Sigmoid colon (tissue), 7 donors: ENCODE measurements around the gene EIF4G3. TPM values are rescaled to one million over a fixed set of nuclear protein-coding genes. Genes with fewer than 3 reads are reported as not detected.
"Not testable (repeated sequence)": the region's sequence is repeated elsewhere in the genome, so short reads cannot be mapped to it uniquely, and the experiment has no call there.

Experiments used
- DNase-seq: peaks from one replicate; pipeline ENCODE4 v3.0.0-alpha.2; 2019
- H3K27ac ChIP-seq, 4 donors: fragments of 200-600 bp; sonication (generic); one replicate each; pipeline ENCODE4 v1.5.1; 2016 to 2019; ENCODE audit warnings: mild to moderate bottlenecking in 1 of 4
- H3K27me3 ChIP-seq, 3 donors: fragments of 200-600 bp; sonication (generic); one replicate each; pipeline ENCODE4 v1.5.1; 2019; ENCODE audit warnings: mild to moderate bottlenecking in 1 of 3
- H3K36me3 ChIP-seq, 4 donors: fragments of 200-600 bp; sonication (generic); one replicate each; pipeline ENCODE4 v1.5.1; 2016 to 2019
- H3K4me1 ChIP-seq, 4 donors: fragments of 200-600 bp; sonication (generic); one replicate each; pipeline ENCODE4 v1.5.1; 2017 to 2019
- H3K4me3 ChIP-seq, 4 donors: fragments of 200-600 bp; sonication (generic); one replicate each; pipeline ENCODE4 v1.5.1; 2017 to 2019; ENCODE audit warnings: mild to moderate bottlenecking in 2 of 4, moderate library complexity in 1 of 4
- H3K9me3 ChIP-seq, 4 donors: fragments of 200-600 bp in 3 of 4; sonication (generic) in 3 of 4; one replicate each; pipeline versions ENCODE4 v1.5.1 to v1.6.1; 2013 to 2019
- EP300 ChIP-seq, 4 donors: sonication (generic); formaldehyde crosslinking; IDR thresholded peaks; one replicate each; pipeline ENCODE4 v1.6.1; 2017; ENCODE audit warnings: antibody characterized with exemption in 4 of 4
- POLR2A ChIP-seq, 2 donors: fragments of 450-650 bp; IDR thresholded peaks; one replicate each; pipeline ENCODE4 v1.6.1; 2016; ENCODE audit warnings: antibody characterized with exemption in 2 of 2, mild to moderate bottlenecking in 2 of 2, moderate library complexity in 2 of 2
- POLR2AphosphoS5 ChIP-seq, 4 donors: sonication (generic); formaldehyde crosslinking; IDR thresholded peaks; one replicate each; pipeline ENCODE4 v1.6.1; 2017; ENCODE audit warnings: antibody characterized with exemption in 4 of 4
- WGBS, 2 donors: extraction: QIAGEN DNeasy Blood & Tissue Kit; methylation state at CpG; one replicate each; pipeline ENCODE4 v1.1.7; 2013; 5-methylcytosine and 5-hydroxymethylcytosine counted together
- intact Hi-C: fragments of 100-400 bp; cut with DNase I; formaldehyde crosslinking; loops from one replicate; pipeline ENCODE4 v1.15.1; 2023
- polyA plus RNA-seq, 3 donors: library from polyadenylated mRNA; stranded (reverse); fragments of 200-250 nt; gene quantifications; one replicate each; pipeline ENCODE4 v1.2.3, GENCODE V29; 2013
- total RNA-seq, 4 donors: library from RNA; depleted of rRNA; stranded (reverse); fragments of >200 nt; gene quantifications; one replicate each; pipeline ENCODE4 v1.1.0, GENCODE V29; 2016
- TF ChIP-seq, protein P1 (sequence below), 4 experiments: fragments of 450-650 bp in 3 of 4; fragments of 200-600 bp in 1 of 4; IDR thresholded peaks; one replicate each; pipeline ENCODE4 v1.5.1; 2016 to 2019; ENCODE audit warnings: antibody characterized with exemption in 4 of 4, mild to moderate bottlenecking in 3 of 4, moderate library complexity in 2 of 4
- donor health status: healthy with polysubstance abuse.
- donor health status: Bipolar disorder and iron deficiency.
- donor health status: healthy.

Gene EIF4G3
- total and polyA plus RNA-seq, 7 donors = 13.4 to 65.9 (median 33.5) TPM

- no peak overlapping the region for H3K27ac ChIP-seq
- H3K4me3 ChIP-seq = no peak overlapping the region
- DNase-seq = no peak
- WGBS, 2 donors = 62 to 71% methylated on average over 3 of the region's 3 CpGs
- intact Hi-C loops = no loop called here
- no peaks in the 10 kb centered on the region for H3K27me3 ChIP-seq
- TF ChIP-seq, protein P1, sequence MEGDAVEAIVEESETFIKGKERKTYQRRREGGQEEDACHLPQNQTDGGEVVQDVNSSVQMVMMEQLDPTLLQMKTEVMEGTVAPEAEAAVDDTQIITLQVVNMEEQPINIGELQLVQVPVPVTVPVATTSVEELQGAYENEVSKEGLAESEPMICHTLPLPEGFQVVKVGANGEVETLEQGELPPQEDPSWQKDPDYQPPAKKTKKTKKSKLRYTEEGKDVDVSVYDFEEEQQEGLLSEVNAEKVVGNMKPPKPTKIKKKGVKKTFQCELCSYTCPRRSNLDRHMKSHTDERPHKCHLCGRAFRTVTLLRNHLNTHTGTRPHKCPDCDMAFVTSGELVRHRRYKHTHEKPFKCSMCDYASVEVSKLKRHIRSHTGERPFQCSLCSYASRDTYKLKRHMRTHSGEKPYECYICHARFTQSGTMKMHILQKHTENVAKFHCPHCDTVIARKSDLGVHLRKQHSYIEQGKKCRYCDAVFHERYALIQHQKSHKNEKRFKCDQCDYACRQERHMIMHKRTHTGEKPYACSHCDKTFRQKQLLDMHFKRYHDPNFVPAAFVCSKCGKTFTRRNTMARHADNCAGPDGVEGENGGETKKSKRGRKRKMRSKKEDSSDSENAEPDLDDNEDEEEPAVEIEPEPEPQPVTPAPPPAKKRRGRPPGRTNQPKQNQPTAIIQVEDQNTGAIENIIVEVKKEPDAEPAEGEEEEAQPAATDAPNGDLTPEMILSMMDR (IDR thresholded peaks at IDR 0.05) = no peak
- TF ChIP-seq POLR2A (IDR thresholded peaks at IDR 0.05) = no peak
- TF ChIP-seq EP300 (IDR thresholded peaks at IDR 0.05) = no peak
- H3K36me3 ChIP-seq = no peaks in the 10 kb centered on the region
- H3K4me1 ChIP-seq = no peaks in the 10 kb centered on the region
- H3K9me3 ChIP-seq = no peaks in the 10 kb centered on the region
Measured at GRCh38 chr1:21058035-21058793, 118.5 kb downstream of the EIF4G3 start.

- H3K27me3 ChIP-seq, intact Hi-C loops, H3K36me3 ChIP-seq, H3K27ac ChIP-seq, DNase-seq, H3K9me3 ChIP-seq, H3K4me1 ChIP-seq, H3K4me3 ChIP-seq: not testable (repeated sequence)
- 97 to 98% methylated on average over 48 to 54 of the region's 59 CpGs for WGBS, 2 donors
Measured at GRCh38 chr1:21053189-21053928, 123.3 kb downstream of the EIF4G3 start.

DNA sequence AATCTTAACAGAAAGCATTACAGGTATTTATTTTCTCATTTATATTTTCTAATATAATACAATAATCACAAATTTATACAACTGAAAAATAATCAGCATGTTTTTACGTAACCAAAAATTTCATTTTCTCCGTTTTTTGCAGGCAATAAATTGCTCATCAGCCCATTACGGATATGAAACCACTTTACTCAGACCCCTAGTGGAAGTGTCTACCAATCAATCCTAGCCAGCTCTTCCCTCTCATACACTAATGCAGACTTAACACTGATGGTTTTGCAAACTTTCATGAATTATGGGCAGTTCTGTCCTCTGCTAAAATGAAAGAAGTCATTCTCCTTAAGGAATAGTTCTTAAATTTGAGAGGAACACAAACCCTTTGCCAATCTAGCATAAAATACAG lies 124.7 kb downstream of the EIF4G3 start:
- Histone ChIP-seq H3K9me3 (no peaks in the 10 kb centered on the region), H3K36me3 (peaks cover 0 to 6% (median 0%) of the 10 kb centered on the region in 4 donors), H3K4me3 (no peak overlapping the region), H3K27ac (no peak overlapping the region), H3K4me1 (peaks cover 0 to 10% (median 3%) of the 10 kb centered on the region in 4 donors), H3K27me3 (no peaks in the 10 kb centered on the region)
- intact Hi-C loops = no loop called here
- no peak for DNase-seq
- no peak for TF ChIP-seq EP300 (IDR thresholded peaks at IDR 0.05)
- TF ChIP-seq POLR2AphosphoS5 (IDR thresholded peaks at IDR 0.05) = no peak
- no peak for TF ChIP-seq POLR2A (IDR thresholded peaks at IDR 0.05)
- TF ChIP-seq, protein P1 (IDR thresholded peaks at IDR 0.05) = no peak
- 85 to 91% methylated on average over 3 of the region's 3 CpGs for WGBS, 2 donors

DNA sequence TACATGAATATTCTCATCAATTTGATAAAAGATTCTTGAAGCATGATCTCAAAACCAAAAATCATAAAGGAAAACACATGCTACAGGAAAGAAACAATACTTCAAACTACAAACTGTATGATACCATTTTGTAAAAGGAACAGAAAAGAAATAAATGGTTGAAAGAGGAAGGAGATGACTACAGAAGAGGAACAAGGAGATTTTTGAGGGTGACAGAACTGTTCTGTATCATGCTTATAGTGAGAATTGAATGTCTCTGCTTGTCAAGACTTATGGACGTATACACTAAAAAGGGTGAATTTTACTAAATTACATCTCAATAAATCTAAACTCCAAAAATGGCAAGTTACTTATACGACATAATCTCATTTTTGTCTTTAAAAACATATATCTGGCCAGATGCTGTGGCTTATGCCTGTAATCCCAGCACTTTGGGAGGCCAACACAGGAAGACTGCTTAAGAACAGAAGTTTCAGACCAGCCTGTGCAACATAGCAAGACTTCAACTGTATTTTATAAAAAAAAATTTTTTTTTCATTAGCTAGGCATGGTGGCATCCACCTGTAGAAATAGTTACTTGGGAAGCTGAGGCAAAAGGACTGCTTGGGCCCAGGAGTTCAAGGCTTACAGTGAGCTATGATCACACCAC lies 125.4 kb downstream of the EIF4G3 start:
- H3K9me3 ChIP-seq = no peaks in the 10 kb centered on the region
- DNase-seq = no peak
- intact Hi-C loops = no loop called here
- no peaks in the 10 kb centered on the region for H3K27me3 ChIP-seq
- TF ChIP-seq, protein P1 (IDR thresholded peaks at IDR 0.05) = no peak
- TF ChIP-seq POLR2A (IDR thresholded peaks at IDR 0.05) (no peak), EP300 (IDR thresholded peaks at IDR 0.05) (no peak), POLR2AphosphoS5 (IDR thresholded peaks at IDR 0.05) (no peak)
- H3K36me3 ChIP-seq = peaks cover 0 to 6% (median 0%) of the 10 kb centered on the region in 4 donors
- no peak overlapping the region for H3K27ac ChIP-seq
- WGBS, 2 donors = 79 to 92% methylated on average over 2 of the region's 2 CpGs
- H3K4me1 ChIP-seq = peaks cover 0 to 13% (median 5%) of the 10 kb centered on the region in 4 donors
- H3K4me3 ChIP-seq = no peak overlapping the region

GRCh38 chr1:21050031-21050430 lies 126.7 kb downstream of the EIF4G3 start:
- WGBS, 2 donors = 31 to 60% methylated on average over 4 of the region's 4 CpGs
- peaks cover 0 to 6% (median 0%) of the 10 kb centered on the region in 4 donors for H3K36me3 ChIP-seq
- intact Hi-C loops = no loop called here
- H3K27me3 ChIP-seq = no peaks in the 10 kb centered on the region
- H3K27ac ChIP-seq = peak overlapping the region in 1 of 4 donors; percentile 2
- TF ChIP-seq POLR2A (IDR thresholded peaks at IDR 0.05) = no peak
- TF ChIP-seq POLR2AphosphoS5 (IDR thresholded peaks at IDR 0.05) = no peak
- peaks cover 0 to 21% (median 6%) of the 10 kb centered on the region in 4 donors for H3K4me1 ChIP-seq
- no peak overlapping the region for H3K4me3 ChIP-seq
- DNase-seq = no peak
- H3K9me3 ChIP-seq = no peaks in the 10 kb centered on the region
